Activated CD4-positive, alpha-beta memory T cell treated with anti-CD3 and anti-CD28 coated beads, Interleukin-2, amount 10 ng/mL, durations not matched to agents 7 days and 5 days (primary cell): ENCODE results near the gene FOXN3. TPM values are rescaled to one million over a fixed set of nuclear protein-coding genes. Genes with fewer than 3 reads are reported as not detected.

ENCODE experiments used
- CTCF ChIA-PET: fragments of 350-600 bp; sonication (Branson Sonifier 250); formaldehyde crosslinking; loops from one replicate; lab custom pipeline; 2021; ENCODE audit warnings: antibody characterized with exemption, inconsistent platforms; lab: Charles Lee
- POLR2A ChIA-PET: fragments of 350-600 bp; sonication (Branson Sonifier 250); formaldehyde crosslinking; loops from one replicate; lab custom pipeline; 2021; ENCODE audit warnings: antibody characterized with exemption; lab: Charles Lee
- DNase-seq: peaks from one replicate; pipeline ENCODE4 v3.0.0-alpha.2; 2020
- H3K27ac Mint-ChIP-seq: one replicate; pipeline ENCODE4 v1.8.0; 2021; ENCODE audit warnings: mild to moderate bottlenecking, mixed read lengths
- H3K27me3 Mint-ChIP-seq: one replicate; pipeline ENCODE4 v1.8.0; 2021; ENCODE audit warnings: mixed read lengths
- H3K36me3 Mint-ChIP-seq: one replicate; pipeline ENCODE4 v1.8.0; 2021; ENCODE audit warnings: low read depth, mixed read lengths
- H3K4me1 Mint-ChIP-seq: one replicate; pipeline ENCODE4 v1.8.0; 2021; ENCODE audit warnings: mixed read lengths
- H3K4me3 Mint-ChIP-seq: one replicate; pipeline ENCODE4 v1.8.0; 2021; ENCODE audit warnings: mild to moderate bottlenecking, mixed read lengths
- H3K9me3 Mint-ChIP-seq: one replicate; pipeline ENCODE4 v1.8.0; 2021; ENCODE audit warnings: mixed read lengths
- total RNA-seq, 2 experiments: library from RNA; stranded (reverse); gene quantifications; one replicate each; pipeline ENCODE4 v1.2.3, GENCODE V29; 2021

Gene FOXN3
- total RNA-seq, 2 experiments from 2014 or later = 73.1 to 78.3 TPM

DNA sequence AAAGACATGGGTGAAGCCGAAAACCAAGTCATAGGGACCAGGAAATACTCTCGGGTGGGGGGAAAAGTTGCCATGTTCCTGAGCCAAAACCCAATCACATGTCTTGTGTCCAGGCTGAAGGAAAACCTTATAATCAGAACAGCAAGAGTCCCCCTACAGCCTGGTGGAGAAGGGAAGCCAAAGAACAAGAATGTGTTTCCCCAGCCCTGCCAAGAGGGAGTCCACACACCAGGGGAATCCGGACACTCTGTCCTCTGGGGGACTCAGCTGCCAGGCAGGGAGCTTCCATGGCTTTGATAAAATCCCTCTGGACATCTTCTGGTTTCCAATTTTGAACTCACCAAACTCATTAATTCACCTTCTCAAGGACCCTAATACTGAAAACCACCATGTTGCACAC lies 273.0 kb downstream of the FOXN3 start:
- no peak for DNase-seq
- ChIA-PET CTCF (no interaction called here), POLR2A (no interaction called here)
- Mint-ChIP-seq H3K27ac (no peak overlapping the region), H3K4me1 (no peaks in the 10 kb centered on the region), H3K9me3 (no peaks in the 10 kb centered on the region), H3K4me3 (no peak overlapping the region), H3K27me3 (peaks cover 2% of the 10 kb centered on the region), H3K36me3 (no peaks in the 10 kb centered on the region)

DNA sequence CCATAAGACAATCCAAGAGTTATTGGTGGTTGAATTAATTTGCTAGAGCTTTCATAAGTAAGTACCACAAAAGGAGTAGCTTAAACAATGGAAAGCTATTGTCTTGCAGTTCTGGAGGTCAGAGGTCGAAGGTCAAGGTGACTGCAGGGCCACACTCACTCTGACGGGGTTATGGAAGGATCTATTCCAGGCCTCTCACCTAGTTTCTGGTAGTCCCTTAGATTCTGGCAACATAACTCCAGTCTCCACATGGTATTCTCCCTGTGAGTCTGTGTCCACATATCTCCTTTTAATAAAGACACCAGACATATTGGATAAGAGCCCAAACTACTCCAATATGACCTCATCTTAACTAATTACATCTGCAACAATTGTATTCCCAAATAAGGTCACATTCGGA lies 273.4 kb downstream of the FOXN3 start:
- DNase-seq = no peak
- H3K9me3 Mint-ChIP-seq = no peaks in the 10 kb centered on the region
- POLR2A ChIA-PET = no interaction called here
- no peak overlapping the region for H3K4me3 Mint-ChIP-seq
- H3K27me3 Mint-ChIP-seq = peaks cover 2% of the 10 kb centered on the region
- no peaks in the 10 kb centered on the region for H3K36me3 Mint-ChIP-seq
- CTCF ChIA-PET = no interaction called here
- H3K27ac Mint-ChIP-seq = no peak overlapping the region
- no peaks in the 10 kb centered on the region for H3K4me1 Mint-ChIP-seq

DNA sequence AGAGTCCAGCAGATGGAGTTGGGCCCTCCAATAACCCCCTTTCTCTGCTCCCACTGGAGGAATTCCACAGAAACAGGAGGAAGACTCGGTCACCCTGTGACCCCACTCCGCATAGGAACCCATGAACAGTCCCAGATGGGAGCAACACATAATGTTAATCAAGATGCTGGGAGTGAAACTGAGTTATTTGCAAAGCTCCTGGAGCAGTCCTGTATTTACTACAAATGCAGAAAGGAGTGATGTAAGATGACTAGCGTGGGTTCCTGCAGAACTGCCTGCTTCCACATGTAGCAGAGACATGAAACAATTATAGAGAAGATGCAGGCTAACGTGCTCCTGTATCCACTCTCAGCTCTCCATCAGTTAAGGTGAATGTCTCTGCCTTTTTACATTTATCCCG lies 274.7 kb downstream of the FOXN3 start:
- DNase-seq = no peak
- H3K4me1 Mint-ChIP-seq = no peaks in the 10 kb centered on the region
- POLR2A ChIA-PET = no interaction called here
- H3K9me3 Mint-ChIP-seq = no peaks in the 10 kb centered on the region
- no peak overlapping the region for H3K27ac Mint-ChIP-seq
- H3K27me3 Mint-ChIP-seq = peaks cover 2% of the 10 kb centered on the region
- CTCF ChIA-PET = no interaction called here
- no peak overlapping the region for H3K4me3 Mint-ChIP-seq
- H3K36me3 Mint-ChIP-seq = no peaks in the 10 kb centered on the region

DNA sequence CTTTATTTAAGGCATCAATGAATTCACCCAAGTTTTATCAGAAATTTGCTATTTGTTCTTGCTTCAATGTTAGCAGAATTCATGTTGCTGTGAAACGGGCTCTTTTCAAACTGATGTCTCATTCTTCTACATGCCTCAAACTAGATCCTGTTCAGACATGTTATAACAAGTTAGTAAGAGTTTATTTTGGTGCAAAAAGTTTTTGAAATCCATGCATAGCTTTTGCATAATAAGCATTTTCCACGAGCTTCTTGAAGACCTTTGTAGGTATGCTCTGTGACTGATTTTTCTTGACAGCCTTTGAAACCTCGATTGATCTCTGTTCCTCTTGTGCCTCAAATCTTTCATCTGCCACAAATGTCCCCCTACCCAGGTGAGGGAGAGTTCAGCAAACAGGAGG lies 275.2 kb downstream of the FOXN3 start:
- no peaks in the 10 kb centered on the region for H3K9me3 Mint-ChIP-seq
- POLR2A ChIA-PET = no interaction called here
- no peaks in the 10 kb centered on the region for H3K36me3 Mint-ChIP-seq
- peaks cover 2% of the 10 kb centered on the region for H3K27me3 Mint-ChIP-seq
- H3K27ac Mint-ChIP-seq = no peak overlapping the region
- H3K4me3 Mint-ChIP-seq = no peak overlapping the region
- CTCF ChIA-PET = no interaction called here
- DNase-seq = no peak
- no peaks in the 10 kb centered on the region for H3K4me1 Mint-ChIP-seq

DNA sequence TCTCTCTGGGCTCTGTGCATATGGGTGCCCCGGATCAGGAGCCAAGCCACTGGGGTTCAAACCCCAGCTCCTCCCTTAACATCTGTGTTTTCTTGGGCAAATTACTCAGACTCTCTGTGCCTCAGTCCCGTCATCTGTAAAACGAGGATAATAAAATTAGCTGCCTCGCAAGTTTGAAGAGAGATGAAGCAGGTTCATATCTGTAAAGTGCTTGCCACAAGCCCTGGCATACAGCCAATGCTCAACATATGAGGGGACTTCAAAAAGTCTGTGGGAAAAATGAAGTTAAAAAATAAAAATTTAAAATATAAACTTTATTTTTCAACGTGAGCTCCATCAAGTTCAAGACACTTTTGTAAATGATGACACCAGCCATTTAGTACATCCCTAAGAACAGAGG lies 276.7 kb downstream of the FOXN3 start:
- Mint-ChIP-seq H3K4me1 (no peaks in the 10 kb centered on the region), H3K9me3 (peaks cover 8% of the 10 kb centered on the region), H3K27me3 (peaks cover 2% of the 10 kb centered on the region), H3K27ac (no peak overlapping the region), H3K4me3 (no peak overlapping the region), H3K36me3 (no peaks in the 10 kb centered on the region)
- POLR2A ChIA-PET = no interaction called here
- DNase-seq = no peak
- CTCF ChIA-PET = no interaction called here

DNA sequence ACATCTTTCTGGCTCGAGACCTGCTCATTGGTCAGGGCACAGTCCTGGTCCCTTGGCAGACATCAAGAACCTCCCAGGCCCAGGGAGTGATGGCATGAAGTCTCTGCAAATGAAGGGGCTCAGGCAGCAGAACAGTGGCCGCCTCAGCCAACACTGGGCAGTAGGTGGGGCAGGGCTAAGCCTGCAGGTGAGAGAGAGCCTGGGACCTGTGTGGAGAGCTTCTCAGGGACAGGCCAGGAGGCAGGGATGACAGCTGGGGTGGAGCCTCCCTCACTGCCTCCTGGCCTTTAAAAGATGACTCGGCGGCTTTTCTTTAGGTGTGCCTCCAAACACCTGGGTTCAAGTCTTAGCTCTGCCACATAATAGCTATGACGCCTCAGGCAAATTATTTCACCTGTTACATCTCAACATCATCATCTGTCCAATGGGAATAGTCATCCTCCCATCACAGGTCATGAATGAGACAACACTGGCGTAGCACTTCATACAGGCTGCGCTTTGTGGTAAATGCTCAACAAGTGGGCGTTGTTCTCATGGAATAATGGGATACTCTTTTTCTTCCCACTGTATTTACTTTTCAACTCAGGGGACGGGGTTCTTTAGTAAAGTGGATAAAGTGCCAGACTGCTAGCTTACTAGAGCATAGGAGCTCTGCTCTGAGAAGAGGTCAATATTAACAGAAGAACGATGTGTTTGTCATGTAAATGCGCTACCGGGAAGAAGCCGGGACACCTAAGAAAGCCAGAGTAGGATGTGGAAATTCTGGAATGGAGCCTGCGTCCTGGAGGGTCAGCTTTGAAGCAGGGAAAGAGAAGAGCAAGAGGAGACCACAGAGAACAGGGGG lies 277.4 kb downstream of the FOXN3 start:
- Mint-ChIP-seq H3K27me3 (no peaks in the 10 kb centered on the region), H3K36me3 (no peaks in the 10 kb centered on the region), H3K4me1 (no peaks in the 10 kb centered on the region), H3K9me3 (peaks cover 8% of the 10 kb centered on the region), H3K27ac (no peak overlapping the region), H3K4me3 (no peak overlapping the region)
- DNase-seq = no peak
- POLR2A ChIA-PET = no interaction called here
- CTCF ChIA-PET = no interaction called here

DNA sequence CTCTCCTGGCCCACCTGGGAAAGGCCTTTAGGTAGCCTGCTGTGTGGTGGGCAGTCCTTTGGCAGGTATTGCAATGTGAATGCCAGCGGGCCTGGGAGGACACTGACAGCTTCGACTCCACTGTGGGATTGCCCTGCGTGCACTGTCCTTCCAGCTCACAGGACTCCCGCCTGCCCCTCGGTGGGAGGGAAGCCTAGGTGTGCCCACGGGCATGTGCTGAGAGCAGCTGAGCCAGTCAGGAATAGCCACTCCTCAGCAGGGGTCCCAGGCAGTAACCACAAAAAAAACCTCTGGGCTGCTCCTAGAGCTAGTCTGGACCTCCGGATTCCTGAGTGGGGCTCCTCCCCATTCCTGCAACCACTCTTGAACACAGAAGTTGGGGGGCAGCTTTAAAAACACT lies 278.2 kb downstream of the FOXN3 start:
- ChIA-PET POLR2A (no interaction called here), CTCF (no interaction called here)
- Mint-ChIP-seq H3K4me3 (no peak overlapping the region), H3K27me3 (no peaks in the 10 kb centered on the region), H3K36me3 (no peaks in the 10 kb centered on the region), H3K27ac (no peak overlapping the region), H3K4me1 (no peaks in the 10 kb centered on the region), H3K9me3 (peaks cover 8% of the 10 kb centered on the region)
- no peak for DNase-seq

DNA sequence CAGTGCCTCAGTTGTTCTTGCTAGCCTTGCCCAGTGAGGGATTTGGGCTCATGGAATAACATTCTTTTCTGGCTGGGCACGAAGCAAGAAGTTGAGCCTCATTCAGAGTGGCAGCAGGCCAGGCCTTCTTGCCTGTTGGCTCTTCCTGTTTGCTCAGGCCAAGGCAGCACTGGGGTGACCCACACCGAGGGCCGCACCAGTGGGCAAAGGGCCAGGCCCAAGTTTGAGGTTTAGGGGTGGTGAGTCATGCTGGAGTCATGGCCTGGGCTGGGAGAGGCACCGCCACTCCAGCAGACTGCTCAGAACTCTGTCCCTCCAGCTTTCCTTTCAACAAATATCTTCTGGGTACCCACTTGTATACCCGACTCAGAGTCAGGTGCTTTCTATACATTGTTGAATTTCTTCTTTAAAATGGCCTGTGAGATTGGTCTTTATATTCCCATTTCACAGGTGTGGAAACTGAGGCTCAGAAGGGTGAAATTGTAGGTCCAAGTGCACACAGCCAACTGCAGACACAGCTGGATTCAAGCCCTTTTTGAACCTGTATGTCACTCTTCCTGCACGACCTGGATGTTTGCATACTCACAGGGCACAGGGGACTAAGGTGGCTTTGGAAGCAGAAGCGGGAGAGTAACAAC lies 279.4 kb downstream of the FOXN3 start:
- Mint-ChIP-seq H3K27me3 (no peaks in the 10 kb centered on the region), H3K27ac (no peak overlapping the region), H3K9me3 (peaks cover 8% of the 10 kb centered on the region), H3K4me1 (no peaks in the 10 kb centered on the region), H3K4me3 (no peak overlapping the region), H3K36me3 (no peaks in the 10 kb centered on the region)
- DNase-seq = no peak
- POLR2A ChIA-PET = no interaction called here
- CTCF ChIA-PET = no interaction called here

DNA sequence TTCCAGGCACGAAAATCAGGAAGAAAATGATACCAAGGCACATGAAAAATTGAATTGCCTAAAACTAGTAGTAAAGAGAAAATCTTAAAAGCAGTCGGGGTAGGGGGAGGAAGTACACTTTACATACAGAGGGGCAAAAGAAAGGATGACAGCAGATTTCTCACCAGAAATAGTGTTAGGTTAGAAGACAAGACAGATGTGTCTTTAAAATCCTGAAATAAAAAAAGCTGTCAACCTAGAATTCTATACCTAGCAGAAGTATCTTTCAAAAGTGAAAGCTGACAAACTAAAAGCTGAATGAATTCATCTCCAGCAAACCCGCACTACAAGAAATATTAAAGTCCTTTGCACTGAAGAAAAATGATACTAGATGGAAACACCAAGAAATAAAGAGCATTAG lies 280.4 kb downstream of the FOXN3 start:
- DNase-seq = no peak
- no peak overlapping the region for H3K27ac Mint-ChIP-seq
- no peaks in the 10 kb centered on the region for H3K4me1 Mint-ChIP-seq
- H3K27me3 Mint-ChIP-seq = no peaks in the 10 kb centered on the region
- H3K4me3 Mint-ChIP-seq = no peak overlapping the region
- no peaks in the 10 kb centered on the region for H3K36me3 Mint-ChIP-seq
- ChIA-PET POLR2A (no interaction called here), CTCF (no interaction called here)
- H3K9me3 Mint-ChIP-seq = peaks cover 8% of the 10 kb centered on the region

DNA sequence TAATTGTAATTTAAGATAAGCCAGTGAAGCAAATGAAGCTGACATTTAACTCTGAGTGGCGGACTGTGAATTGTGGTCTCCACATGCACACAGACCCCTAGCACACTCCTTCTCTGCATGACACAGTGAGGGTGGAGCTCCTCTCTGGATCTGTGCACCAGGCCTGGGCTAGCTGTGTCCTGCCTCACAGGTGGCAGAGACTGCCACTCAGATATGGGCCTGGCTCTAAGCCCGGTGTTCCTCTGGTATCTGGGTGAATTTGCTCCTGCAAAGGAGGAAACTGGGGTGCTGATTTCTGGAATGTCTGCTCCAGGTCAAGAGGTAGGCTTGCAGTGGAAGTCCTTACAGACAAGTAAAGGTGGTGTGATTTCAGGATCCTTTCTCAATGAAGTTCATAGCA lies 282.4 kb downstream of the FOXN3 start:
- CTCF ChIA-PET = no interaction called here
- Mint-ChIP-seq H3K27ac (no peak overlapping the region), H3K4me3 (no peak overlapping the region)

DNA sequence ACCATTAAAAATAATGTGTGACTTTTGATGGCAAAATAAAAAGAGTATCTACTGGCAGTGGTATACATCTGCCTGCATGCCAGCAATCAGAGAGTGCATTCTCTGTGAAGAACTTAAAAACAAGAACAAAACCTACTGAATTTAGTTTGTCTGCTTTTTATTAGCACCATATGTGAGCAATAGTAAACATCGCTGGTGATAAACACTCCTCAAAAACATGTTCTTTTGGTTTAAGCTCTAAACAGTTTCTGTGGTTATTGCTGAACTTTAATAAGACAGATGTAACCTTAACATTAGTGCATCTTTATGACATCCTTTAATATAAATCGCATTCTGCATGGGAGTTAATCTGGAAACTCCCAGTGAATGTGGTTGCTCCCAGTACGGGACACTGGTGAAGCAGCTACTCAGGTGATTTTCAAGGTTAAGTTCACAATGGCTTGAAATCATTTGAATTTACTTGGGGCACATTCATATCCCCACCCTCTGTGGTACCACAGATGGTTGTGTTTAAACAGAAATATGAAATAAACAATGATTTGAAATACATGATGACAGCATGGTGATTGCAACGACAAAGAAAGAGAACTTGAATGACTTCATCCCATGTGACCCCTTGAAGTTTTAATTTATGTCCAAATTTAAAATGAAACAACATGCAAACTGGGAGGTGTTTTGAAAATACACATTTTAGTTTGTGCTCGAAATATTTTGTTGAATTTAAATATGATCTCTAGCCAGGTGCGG lies 285.9 kb downstream of the FOXN3 start:
- ChIA-PET CTCF (no interaction called here), POLR2A (no interaction called here)
- DNase-seq = no peak
- Mint-ChIP-seq H3K27ac (no peak overlapping the region), H3K36me3 (no peaks in the 10 kb centered on the region), H3K9me3 (peaks cover 2% of the 10 kb centered on the region), H3K4me3 (no peak overlapping the region), H3K27me3 (no peaks in the 10 kb centered on the region), H3K4me1 (no peaks in the 10 kb centered on the region)

More for the DNA sequence above, 282.4 kb downstream of the FOXN3 start:
- H3K4me1 Mint-ChIP-seq = no peaks in the 10 kb centered on the region
- no peaks in the 10 kb centered on the region for H3K27me3 Mint-ChIP-seq
- H3K9me3 Mint-ChIP-seq = peaks cover 8% of the 10 kb centered on the region
- no peak for DNase-seq
- H3K36me3 Mint-ChIP-seq = no peaks in the 10 kb centered on the region
- POLR2A ChIA-PET = no interaction called here

DNA sequence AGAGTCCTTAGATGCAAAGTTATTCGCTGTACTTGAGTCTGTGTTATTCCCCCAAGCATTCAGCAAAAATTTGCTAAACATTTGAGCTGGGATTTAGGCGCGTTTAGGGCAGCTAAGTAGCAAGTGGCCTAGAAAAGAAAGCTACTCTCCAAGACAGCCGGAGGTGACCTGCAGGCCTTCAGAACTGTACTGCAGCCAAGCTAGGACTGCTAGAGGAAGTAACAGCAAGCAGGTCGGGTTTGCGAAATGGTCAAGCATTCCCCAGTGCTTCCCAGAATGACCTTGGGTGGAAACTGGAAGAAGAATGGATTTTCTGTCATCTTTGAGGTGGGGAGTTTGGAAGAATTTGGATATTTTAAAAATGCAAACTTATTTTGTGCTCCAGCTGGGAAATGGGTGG lies 287.5 kb downstream of the FOXN3 start:
- no peak overlapping the region for H3K27ac Mint-ChIP-seq
- ChIA-PET POLR2A (no interaction called here), CTCF (no interaction called here)
- no peak overlapping the region for H3K4me3 Mint-ChIP-seq
- DNase-seq = no peak
- no peaks in the 10 kb centered on the region for H3K4me1 Mint-ChIP-seq
- H3K27me3 Mint-ChIP-seq = no peaks in the 10 kb centered on the region
- no peaks in the 10 kb centered on the region for H3K9me3 Mint-ChIP-seq
- no peaks in the 10 kb centered on the region for H3K36me3 Mint-ChIP-seq

DNA sequence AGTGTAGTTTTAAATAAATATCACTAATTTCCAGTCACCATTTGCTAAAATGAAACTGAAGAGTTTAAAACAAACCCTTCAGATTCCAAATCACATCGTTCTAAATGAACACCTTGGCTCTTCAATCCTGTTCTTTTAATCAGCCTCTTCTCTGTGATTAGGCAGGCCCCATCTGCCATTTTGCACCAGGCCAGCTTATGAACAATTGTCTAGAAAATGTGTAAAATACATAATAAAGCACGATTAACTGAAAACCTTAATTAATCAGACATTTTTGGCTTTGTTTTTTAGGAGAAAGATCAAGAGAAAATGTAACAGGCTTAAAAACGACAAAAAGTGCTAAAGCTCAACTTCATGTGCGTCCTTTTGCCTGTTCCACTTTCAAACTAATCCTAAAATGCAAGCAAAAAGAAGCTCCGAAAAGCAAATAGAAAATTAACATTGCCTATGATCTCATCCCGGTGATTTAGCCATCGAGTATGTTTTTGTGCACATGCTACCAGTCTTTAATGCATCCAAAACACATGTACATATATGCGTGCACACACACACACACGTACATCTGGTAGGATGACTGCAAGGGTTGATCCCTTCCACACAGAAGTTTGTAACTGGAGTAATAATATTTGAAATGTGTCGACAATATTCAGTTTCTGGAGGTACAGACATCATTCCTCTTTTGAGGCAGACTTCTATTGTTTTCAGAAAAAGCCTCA lies 288.6 kb downstream of the FOXN3 start:
- Mint-ChIP-seq H3K27me3 (no peaks in the 10 kb centered on the region), H3K27ac (no peak overlapping the region), H3K9me3 (no peaks in the 10 kb centered on the region), H3K4me3 (no peak overlapping the region), H3K36me3 (no peaks in the 10 kb centered on the region), H3K4me1 (no peaks in the 10 kb centered on the region)
- ChIA-PET POLR2A (no interaction called here), CTCF (no interaction called here)
- DNase-seq = no peak
